B cell (primary cell): Measurements from ENCODE around the gene TBC1D1.

Experiments
- EZH2 ChIP-seq: IDR thresholded peaks from 2 replicates; pipeline ENCODE4 v1.6.1; 2012; ENCODE audit warnings: borderline replicate concordance, low read depth, mild to moderate bottlenecking, moderate library complexity, low read length; ENCODE audit not compliant: insufficient read depth, poor library complexity, severe bottlenecking
- TF ChIP-seq, protein P1 (sequence below): fragments of 200-600 bp; IDR thresholded peaks from one replicate; pipeline ENCODE4 v1.8.0; 2022; ENCODE audit warnings: antibody characterized with exemption, mild to moderate bottlenecking

DNA sequence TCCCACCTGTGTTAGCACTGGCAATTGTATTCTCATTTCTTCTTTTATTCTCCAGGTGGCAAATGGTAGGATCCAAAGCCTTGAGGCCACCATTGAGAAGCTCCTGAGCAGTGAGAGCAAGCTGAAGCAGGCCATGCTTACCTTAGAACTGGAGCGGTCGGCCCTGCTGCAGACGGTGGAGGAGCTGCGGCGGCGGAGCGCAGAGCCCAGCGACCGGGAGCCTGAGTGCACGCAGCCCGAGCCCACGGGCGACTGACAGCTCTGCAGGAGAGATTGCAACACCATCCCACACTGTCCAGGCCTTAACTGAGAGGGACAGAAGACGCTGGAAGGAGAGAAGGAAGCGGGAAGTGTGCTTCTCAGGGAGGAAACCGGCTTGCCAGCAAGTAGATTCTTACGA is 246.2 kb downstream of the TBC1D1 start:
- TF ChIP-seq, protein P1, sequence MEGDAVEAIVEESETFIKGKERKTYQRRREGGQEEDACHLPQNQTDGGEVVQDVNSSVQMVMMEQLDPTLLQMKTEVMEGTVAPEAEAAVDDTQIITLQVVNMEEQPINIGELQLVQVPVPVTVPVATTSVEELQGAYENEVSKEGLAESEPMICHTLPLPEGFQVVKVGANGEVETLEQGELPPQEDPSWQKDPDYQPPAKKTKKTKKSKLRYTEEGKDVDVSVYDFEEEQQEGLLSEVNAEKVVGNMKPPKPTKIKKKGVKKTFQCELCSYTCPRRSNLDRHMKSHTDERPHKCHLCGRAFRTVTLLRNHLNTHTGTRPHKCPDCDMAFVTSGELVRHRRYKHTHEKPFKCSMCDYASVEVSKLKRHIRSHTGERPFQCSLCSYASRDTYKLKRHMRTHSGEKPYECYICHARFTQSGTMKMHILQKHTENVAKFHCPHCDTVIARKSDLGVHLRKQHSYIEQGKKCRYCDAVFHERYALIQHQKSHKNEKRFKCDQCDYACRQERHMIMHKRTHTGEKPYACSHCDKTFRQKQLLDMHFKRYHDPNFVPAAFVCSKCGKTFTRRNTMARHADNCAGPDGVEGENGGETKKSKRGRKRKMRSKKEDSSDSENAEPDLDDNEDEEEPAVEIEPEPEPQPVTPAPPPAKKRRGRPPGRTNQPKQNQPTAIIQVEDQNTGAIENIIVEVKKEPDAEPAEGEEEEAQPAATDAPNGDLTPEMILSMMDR: no peak
- TF ChIP-seq EZH2: no peak
